ENCODE data around the gene ASMT.

DNA sequence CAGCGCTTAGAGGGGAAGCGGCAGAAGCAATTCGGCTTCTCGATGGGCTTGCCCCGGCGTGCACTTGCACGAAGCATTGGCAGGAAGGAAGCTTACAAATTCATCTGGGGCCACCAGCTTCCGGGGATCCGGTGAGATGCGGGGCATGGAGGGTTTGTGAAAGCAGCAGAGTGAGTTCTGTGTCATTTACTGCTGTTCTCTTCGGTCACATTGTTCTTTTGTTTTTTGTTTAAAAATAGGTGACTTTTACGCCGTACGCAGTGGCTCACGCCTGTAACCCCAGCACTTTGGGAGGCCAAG, 47.0 kb downstream of the ASMT start:
- no peak for TF ChIP-seq OSR1 (CRISPR knock-in tag; IDR thresholded peaks at IDR 0.05)
- TF ChIP-seq ARNTL (CRISPR knock-in tag; IDR thresholded peaks at IDR 0.05; ENCODE audit: borderline replicate concordance, low read depth), result no peak
- TF ChIP-seq, protein P1, sequence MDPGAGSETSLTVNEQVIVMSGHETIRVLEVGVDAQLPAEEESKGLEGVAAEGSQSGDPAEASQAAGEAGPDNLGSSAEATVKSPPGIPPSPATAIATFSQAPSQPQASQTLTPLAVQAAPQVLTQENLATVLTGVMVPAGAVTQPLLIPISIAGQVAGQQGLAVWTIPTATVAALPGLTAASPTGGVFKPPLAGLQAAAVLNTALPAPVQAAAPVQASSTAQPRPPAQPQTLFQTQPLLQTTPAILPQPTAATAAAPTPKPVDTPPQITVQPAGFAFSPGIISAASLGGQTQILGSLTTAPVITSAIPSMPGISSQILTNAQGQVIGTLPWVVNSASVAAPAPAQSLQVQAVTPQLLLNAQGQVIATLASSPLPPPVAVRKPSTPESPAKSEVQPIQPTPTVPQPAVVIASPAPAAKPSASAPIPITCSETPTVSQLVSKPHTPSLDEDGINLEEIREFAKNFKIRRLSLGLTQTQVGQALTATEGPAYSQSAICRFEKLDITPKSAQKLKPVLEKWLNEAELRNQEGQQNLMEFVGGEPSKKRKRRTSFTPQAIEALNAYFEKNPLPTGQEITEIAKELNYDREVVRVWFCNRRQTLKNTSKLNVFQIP (CRISPR knock-in tag; IDR thresholded peaks at IDR 0.05; ENCODE audit: borderline replicate concordance, low read depth), result no peak
- no peak for TF ChIP-seq SNAI2 (CRISPR knock-in tag; IDR thresholded peaks at IDR 0.05)
- no peak for TF ChIP-seq ZFP30 (CRISPR knock-in tag; IDR thresholded peaks at IDR 0.05)

Data from SK-N-SH treated with all-trans-retinoic acid at 6 μM for 48 hours (cell line).